HG03378 (cell line): ENCODE results near the gene MYH9.

Experiments used
- ATAC-seq: cut with Tn5 transposase; IDR thresholded peaks from one replicate; pipeline ENCODE4 v1.9.1; 2021; ENCODE audit warnings: mild to moderate bottlenecking, moderate library complexity; ENCODE audit not compliant: unreplicated experiment

The MYH9 gene

DNA sequence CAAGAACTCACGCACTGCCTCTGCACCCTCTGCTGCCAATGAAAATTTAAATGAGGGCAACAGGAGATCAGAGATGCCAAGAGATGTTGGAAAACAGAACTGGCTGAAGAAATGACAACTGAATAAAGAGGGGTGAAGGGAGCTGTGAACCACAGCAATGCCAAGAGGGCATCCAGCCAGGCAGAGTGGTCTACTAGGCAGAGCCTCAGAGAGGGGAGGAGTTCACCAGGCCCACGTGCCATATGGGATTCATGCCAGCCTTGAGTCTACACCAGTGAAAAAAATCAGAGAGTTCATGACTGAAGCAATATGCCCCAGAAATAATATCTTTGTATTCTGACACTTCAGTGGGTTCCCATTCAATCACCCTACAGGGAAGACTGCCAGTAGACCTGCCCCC lies 152.8 kb downstream of the MYH9 start:
- no peak for ATAC-seq

DNA sequence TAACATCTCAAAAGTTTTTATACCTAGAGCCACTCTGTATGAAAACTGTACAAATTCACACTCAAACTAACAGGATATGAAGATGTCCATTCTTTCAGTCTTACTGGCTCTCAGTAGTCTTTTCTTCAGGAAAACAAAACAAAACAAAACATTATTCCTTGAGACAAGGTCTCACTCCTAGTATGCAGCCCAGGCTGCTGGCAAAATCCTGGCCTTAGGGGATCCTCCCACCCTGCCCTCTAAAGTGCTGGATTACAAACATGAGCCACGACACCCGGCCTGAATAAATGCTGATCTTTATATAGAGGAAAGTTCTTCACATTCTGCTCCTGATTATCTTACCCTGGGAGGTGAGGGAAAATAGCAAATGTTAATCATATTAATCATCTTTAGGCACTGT lies 153.6 kb downstream of the MYH9 start:
- ATAC-seq, result no peak

DNA sequence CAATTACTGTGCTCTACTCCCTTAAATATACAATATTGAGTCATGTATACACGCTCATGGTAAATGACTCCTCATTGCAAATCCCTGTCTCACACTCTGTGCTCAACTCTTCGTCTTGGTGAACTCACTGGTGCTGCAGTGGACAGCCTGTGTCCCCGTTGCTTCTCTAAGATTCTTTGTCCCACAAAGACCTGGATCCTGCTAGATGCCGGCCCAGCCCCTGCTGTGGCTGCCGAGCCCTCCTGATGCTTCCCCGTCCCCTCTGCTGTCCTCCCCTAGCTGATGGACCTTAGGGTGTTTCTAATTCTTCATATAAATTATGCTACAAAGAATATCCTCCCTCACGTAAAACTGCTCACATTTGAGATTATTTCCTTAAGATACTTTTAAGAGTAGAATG lies 154.0 kb downstream of the MYH9 start:
- ATAC-seq, result no peak

DNA sequence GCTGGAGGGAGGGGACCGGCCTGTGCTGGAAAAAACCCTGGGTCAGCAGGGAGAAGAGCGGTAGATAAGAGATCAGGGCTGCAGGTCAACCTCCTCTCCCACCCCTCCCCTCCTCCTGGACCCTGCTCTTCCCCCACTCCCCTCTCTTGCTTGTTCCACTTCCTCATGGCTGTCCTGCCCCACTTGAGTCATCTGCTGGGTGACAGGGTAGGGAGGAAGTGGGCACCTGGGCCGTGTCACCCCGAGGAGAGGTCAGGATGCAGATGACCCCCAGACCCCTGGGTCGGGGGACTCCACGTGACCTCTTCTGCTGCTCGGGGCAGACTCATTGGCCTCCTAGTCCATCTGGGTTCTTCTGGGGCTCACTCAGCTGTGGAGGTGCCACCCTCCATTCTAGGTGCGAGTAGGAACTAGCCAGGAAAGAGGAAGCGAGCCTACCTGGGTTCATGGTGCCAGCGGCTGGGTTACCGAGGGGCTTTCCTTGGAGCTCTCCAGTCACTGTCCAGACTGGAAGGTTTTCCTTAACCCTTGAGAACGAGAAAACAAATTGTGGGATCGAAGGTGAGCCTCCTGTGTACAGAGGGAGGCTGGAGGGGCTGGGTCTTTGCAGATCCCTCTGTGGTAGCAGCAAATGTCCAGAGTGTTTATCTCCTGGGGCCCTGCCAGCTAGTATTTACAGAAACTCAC lies 154.9 kb downstream of the MYH9 start:
- no peak for ATAC-seq
